ENCODE data around the gene UBTD1. TPM values are rescaled to one million over a fixed set of nuclear protein-coding genes. Genes with fewer than 3 reads are reported as not detected.

The UBTD1 gene
- total RNA-seq (2022; extraction: Qiagen RNA extraction), result 16.7 to 22.3 TPM (median 21.1 TPM) in 5 replicates

GRCh38 chr10:97498841-97499560 lies at the start of gene UBTD1:
TSS of gene UBTD1 (plus strand) at chr10:97498924. CDS start at chr10:97499204, 280 bp downstream.

GRCh38 chr10:97498076-97498840 lies 466 bp upstream of the UBTD1 start, which contains the start of gene MMS19:
TSS of gene MMS19 (minus strand) at chr10:97498422. CDS start at chr10:97498384, 38 bp downstream.

GRCh38 chr10:97572214-97572989 lies 73.7 kb downstream of the UBTD1 start, which contains the start of gene ANKRD2:
TSS of gene ANKRD2 (plus strand) at chr10:97572779. CDS start at chr10:97572789, 10 bp downstream.

GRCh38 chr10:97584060-97584797 lies 85.5 kb downstream of the UBTD1 start, which contains the start of gene HOGA1:
TSS of gene HOGA1 (plus strand) at chr10:97584389. CDS start at chr10:97584704, 315 bp downstream.

GRCh38 chr10:97589479-97589878 lies 90.8 kb downstream of the UBTD1 start, which contains the start of gene C10orf62:
TSS of gene C10orf62 (plus strand) at chr10:97589721. CDS start at chr10:97589898, 177 bp downstream.

Other genes starting within 250 kb of the UBTD1 start
- gene ARHGAP19, start 206.3 kb upstream of the UBTD1 start, total RNA-seq (2022; extraction: Qiagen RNA extraction), result 3.9 to 5.7 TPM (median 4.9 TPM) in 5 replicates
- gene FRAT1, start 179.7 kb upstream of the UBTD1 start, total RNA-seq (2022; extraction: Qiagen RNA extraction), result 1.1 to 2.4 TPM (median 2.2 TPM) in 5 replicates
- 7.1 to 10.6 TPM (median 9.9 TPM) in 5 replicates for gene FRAT2, start 164.2 kb upstream of the UBTD1 start, total RNA-seq (2022; extraction: Qiagen RNA extraction)
- 50.8 to 65.1 TPM (median 52.0 TPM) in 5 replicates for gene RRP12, start 97.6 kb upstream of the UBTD1 start, total RNA-seq (2022; extraction: Qiagen RNA extraction)
- 601 to 635 TPM (median 616 TPM) in 5 replicates for gene PGAM1, start 72.7 kb upstream of the UBTD1 start, total RNA-seq (2022; extraction: Qiagen RNA extraction)
- gene EXOSC1, start 52.9 kb upstream of the UBTD1 start, total RNA-seq (2022; extraction: Qiagen RNA extraction), result 51.4 to 59.8 TPM (median 54.0 TPM) in 5 replicates
- gene ZDHHC16, start 52.7 kb upstream of the UBTD1 start, total RNA-seq (2022; extraction: Qiagen RNA extraction), result 44.2 to 54.2 TPM (median 53.0 TPM) in 5 replicates
- 43.0 to 50.3 TPM (median 47.0 TPM) in 5 replicates for gene MMS19, start 502 bp upstream of the UBTD1 start, total RNA-seq (2022; extraction: Qiagen RNA extraction)
- 5.1 to 8.8 TPM (median 7.1 TPM) in 5 replicates for gene ANKRD2, start 73.9 kb downstream of the UBTD1 start, total RNA-seq (2022; extraction: Qiagen RNA extraction)
- gene HOGA1, start 85.5 kb downstream of the UBTD1 start, total RNA-seq (2022; extraction: Qiagen RNA extraction), result 2.7 to 3.4 TPM (median 2.9 TPM) in 5 replicates
- gene C10orf62, start 90.8 kb downstream of the UBTD1 start, total RNA-seq (2022; extraction: Qiagen RNA extraction), result 0.08 to 0.17 TPM (median 0.09 TPM) in 5 replicates
- gene MORN4, start 134.6 kb downstream of the UBTD1 start, total RNA-seq (2022; extraction: Qiagen RNA extraction), result 6.6 to 8.0 TPM (median 7.5 TPM) in 5 replicates
- gene PI4K2A, start 141.7 kb downstream of the UBTD1 start, total RNA-seq (2022; extraction: Qiagen RNA extraction), result 20.7 to 24.1 TPM (median 22.4 TPM) in 5 replicates
- gene AVPI1, start 188.3 kb downstream of the UBTD1 start, total RNA-seq (2022; extraction: Qiagen RNA extraction), result 80.8 to 129 TPM (median 112 TPM) in 5 replicates
- gene MARVELD1, start 214.8 kb downstream of the UBTD1 start, total RNA-seq (2022; extraction: Qiagen RNA extraction), result 43.7 to 55.5 TPM (median 52.2 TPM) in 5 replicates
- 18.6 to 23.2 TPM (median 22.0 TPM) in 5 replicates for gene ZFYVE27, start 238.2 kb downstream of the UBTD1 start, total RNA-seq (2022; extraction: Qiagen RNA extraction)